SK-N-MC (cell line): ENCODE measurements around the gene AP3D1.

Source experiments
- DNase-seq: peaks from one replicate; pipeline ENCODE4 v3.0.0-alpha.2; 2011; ENCODE audit warnings: low read depth, low spot score
- H3K27ac ChIP-seq: fragments of 200-600 bp; sonication (generic); 2 replicates; pipeline ENCODE4 v1.5.1; 2016; ENCODE audit warnings: mixed run types
- H3K36me3 ChIP-seq: fragments of 200-600 bp; sonication (generic); 2 replicates; pipeline ENCODE4 v1.6.1; 2017; ENCODE audit warnings: antibody characterized with exemption, low read length, mixed read lengths; ENCODE audit not compliant: insufficient read depth
- H3K4me3 ChIP-seq: fragments of 200-600 bp; sonication (generic); 2 replicates; pipeline ENCODE4 v1.5.1; 2016
- H3K9ac ChIP-seq: fragments of 200-600 bp; sonication (generic); 2 replicates; pipeline ENCODE4 v1.8.0; 2017; ENCODE audit warnings: mixed run types, mixed read lengths; ENCODE audit not compliant: insufficient read length
- H3K9me3 ChIP-seq: fragments of 200-600 bp; sonication (generic); 2 replicates; pipeline ENCODE4 v1.6.1; 2017; ENCODE audit warnings: low read depth, mild to moderate bottlenecking, antibody characterized with exemption, low read length, moderate library complexity, mixed read lengths
- EZH2 ChIP-seq: fragments of 200-600 bp; sonication (generic); IDR thresholded peaks from one replicate; pipeline ENCODE4 v1.6.1; 2017; ENCODE audit warnings: antibody characterized with exemption
- FOXP2 ChIP-seq: optimal IDR thresholded peaks from 2 replicates; pipeline ENCODE3; 2011; ENCODE audit warnings: mild to moderate bottlenecking, moderate library complexity; ENCODE audit not compliant: insufficient read depth; ENCODE audit errors: extremely low read length, control extremely low read depth
- POLR2AphosphoS5 ChIP-seq: IDR thresholded peaks from 2 replicates; pipeline ENCODE4 v1.6.1; 2012; ENCODE audit warnings: mild to moderate bottlenecking, low read depth, low read length, borderline replicate concordance

Gene AP3D1

GRCh38 chr19:2194513-2195078 lies 43.2 kb upstream of the AP3D1 start:
- no peak overlapping the region for H3K9ac ChIP-seq
- DNase-seq = no peak
- TF ChIP-seq EZH2 (no peak), FOXP2 (no peak), POLR2AphosphoS5 (no peak)
- no peaks in the 10 kb centered on the region for H3K9me3 ChIP-seq
- no peak overlapping the region for H3K4me3 ChIP-seq
- H3K36me3 ChIP-seq = peaks cover 37% of the 10 kb centered on the region; the same call in 1 of the 2 replicates
- no peak overlapping the region for H3K27ac ChIP-seq

GRCh38 chr19:2193807-2194206 lies 42.4 kb upstream of the AP3D1 start:
- Histone ChIP-seq H3K9me3 (no peaks in the 10 kb centered on the region), H3K27ac (no peak overlapping the region), H3K4me3 (no peak overlapping the region), H3K36me3 (peaks cover 45% of the 10 kb centered on the region; the same call in 1 of the 2 replicates), H3K9ac (no peak overlapping the region)
- TF ChIP-seq EZH2 (no peak), POLR2AphosphoS5 (no peak), FOXP2 (no peak)
- no peak for DNase-seq

DNA sequence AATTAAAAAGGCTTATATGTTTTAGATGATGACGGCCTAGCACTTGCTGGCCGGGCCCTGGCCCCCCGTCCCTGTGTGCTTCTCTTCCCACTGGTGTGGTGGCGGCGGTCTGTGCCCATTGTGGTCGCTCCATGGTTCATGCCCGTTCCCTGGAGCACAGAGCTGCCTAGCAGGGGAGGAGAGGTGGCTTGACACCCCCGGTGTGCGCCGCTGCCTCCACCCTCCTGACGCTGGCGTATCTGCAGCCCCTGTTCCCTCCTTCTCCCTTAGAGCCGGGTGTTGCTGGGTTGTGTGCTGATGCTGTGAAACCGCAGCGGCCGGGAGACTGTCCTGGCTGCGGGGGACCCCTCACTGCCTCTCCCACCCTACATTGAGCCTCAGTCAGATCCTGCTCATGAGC lies 41.5 kb upstream of the AP3D1 start:
- TF ChIP-seq FOXP2 (no peak), POLR2AphosphoS5 (no peak), EZH2 (no peak)
- H3K4me3 ChIP-seq = no peak overlapping the region
- DNase-seq = no peak
- peaks cover 48% of the 10 kb centered on the region; the same call in 1 of the 2 replicates for H3K36me3 ChIP-seq
- no peaks in the 10 kb centered on the region for H3K9me3 ChIP-seq
- H3K9ac ChIP-seq = no peak overlapping the region
- no peak overlapping the region for H3K27ac ChIP-seq

GRCh38 chr19:2191456-2192310 lies 40.3 kb upstream of the AP3D1 start:
- H3K4me3 ChIP-seq = no peak overlapping the region
- H3K9ac ChIP-seq = no peak overlapping the region
- no peaks in the 10 kb centered on the region for H3K9me3 ChIP-seq
- no peak overlapping the region for H3K27ac ChIP-seq
- no peak for DNase-seq
- peaks cover 55% of the 10 kb centered on the region; the same call in 1 of the 2 replicates for H3K36me3 ChIP-seq
- no peak for TF ChIP-seq POLR2AphosphoS5
- no peak for TF ChIP-seq EZH2
- TF ChIP-seq FOXP2 = no peak

- Histone ChIP-seq H3K27ac (no peak overlapping the region), H3K36me3 (peaks cover 60% of the 10 kb centered on the region; the same call in 1 of the 2 replicates), H3K9me3 (no peaks in the 10 kb centered on the region), H3K4me3 (no peak overlapping the region), H3K9ac (no peak overlapping the region)
- DNase-seq = no peak
- no peak for TF ChIP-seq POLR2AphosphoS5
- no peak for TF ChIP-seq EZH2
- TF ChIP-seq FOXP2 = no peak
These were observed 39.6 kb upstream of the AP3D1 start for GRCh38 chr19:2190848-2191455.

DNA sequence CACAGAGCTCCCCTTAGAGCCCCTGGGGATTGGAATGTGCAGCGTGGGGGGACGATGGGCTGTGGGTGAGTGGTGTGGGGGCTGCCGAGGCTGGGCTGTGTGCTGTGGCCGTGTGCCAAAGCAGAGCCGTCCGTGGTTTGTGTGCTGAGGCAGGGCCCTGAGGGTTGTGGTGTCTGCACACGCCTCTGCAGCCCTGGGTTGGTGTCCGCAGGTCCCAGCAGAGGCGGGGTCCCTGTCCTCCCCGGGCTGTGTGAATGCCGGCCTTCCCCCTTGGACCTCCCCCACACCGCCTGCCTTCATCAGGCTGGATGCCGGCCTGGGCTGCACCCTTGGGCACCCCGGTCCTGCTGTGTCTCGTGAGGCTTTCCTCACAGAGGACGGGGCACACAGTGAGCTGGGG lies 38.5 kb upstream of the AP3D1 start:
- Histone ChIP-seq H3K4me3 (no peak overlapping the region), H3K36me3 (peaks cover 64% of the 10 kb centered on the region; the same call in 1 of the 2 replicates), H3K27ac (no peak overlapping the region), H3K9me3 (no peaks in the 10 kb centered on the region), H3K9ac (no peak overlapping the region)
- no peak for TF ChIP-seq POLR2AphosphoS5
- TF ChIP-seq EZH2 = no peak
- TF ChIP-seq FOXP2 = no peak
- no peak for DNase-seq

GRCh38 chr19:2188708-2189385 lies 37.5 kb upstream of the AP3D1 start:
- TF ChIP-seq POLR2AphosphoS5 = no peak
- no peak for TF ChIP-seq FOXP2
- no peak for TF ChIP-seq EZH2
- no peak overlapping the region for H3K4me3 ChIP-seq
- peaks cover 68% of the 10 kb centered on the region; the same call in 1 of the 2 replicates for H3K36me3 ChIP-seq
- no peak for DNase-seq
- no peak overlapping the region for H3K27ac ChIP-seq
- H3K9me3 ChIP-seq = no peaks in the 10 kb centered on the region
- no peak overlapping the region for H3K9ac ChIP-seq

DNA sequence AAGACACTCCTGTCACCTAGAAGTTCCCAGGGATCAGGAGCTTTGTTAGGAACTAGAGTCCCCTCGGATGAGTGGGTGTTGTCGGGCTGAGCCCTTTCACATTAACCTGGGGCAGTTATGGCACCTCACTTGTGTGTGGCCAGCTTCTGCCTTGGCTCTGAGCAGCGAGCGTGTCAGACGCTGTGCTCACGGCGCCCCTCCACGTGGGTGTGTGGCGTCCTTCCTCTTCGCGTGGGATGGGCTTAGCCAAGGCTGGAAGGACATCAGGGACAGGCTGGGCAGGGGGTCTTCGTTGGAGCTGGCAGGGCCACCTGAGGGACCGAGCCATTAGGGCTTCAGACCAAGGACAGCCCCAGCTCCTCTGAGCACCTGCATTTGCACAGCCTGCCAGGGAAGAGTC lies 35.8 kb upstream of the AP3D1 start:
- DNase-seq = no peak
- Histone ChIP-seq H3K36me3 (peaks cover 56% of the 10 kb centered on the region; the same call in 1 of the 2 replicates), H3K4me3 (no peak overlapping the region), H3K9ac (no peak overlapping the region), H3K27ac (no peak overlapping the region), H3K9me3 (no peaks in the 10 kb centered on the region)
- TF ChIP-seq POLR2AphosphoS5 = no peak
- TF ChIP-seq EZH2 = no peak
- TF ChIP-seq FOXP2 = no peak
